ENCODE results near the gene CFAP90. TPM values are rescaled to one million over a fixed set of nuclear protein-coding genes. Genes with fewer than 3 reads are reported as not detected.

CFAP90 gene
- total RNA-seq, 2 experiments from 2014 or later, result not detected

- no peak for ATAC-seq (ENCODE audit: poor library complexity)
- Histone ChIP-seq H3K9me3 (ENCODE audit: control insufficient read depth in 1 of 2, insufficient read depth in 1 of 2, low read length in 2 of 2) (no peaks in the 10 kb centered on the region), H3K27ac (ENCODE audit: low read depth in 1 of 2, low read length in 2 of 2) (no peak overlapping the region), H3K27me3 (ENCODE audit: control insufficient read depth in 1 of 2, insufficient read depth in 2 of 2, low read length in 2 of 2) (peaks cover 9 to 34% of the 10 kb centered on the region in 2 experiments), H3K4me3 (ENCODE audit: low read length) (no peak overlapping the region), H3K36me3 (ENCODE audit: insufficient read depth, low read length) (no peaks in the 10 kb centered on the region), H3K4me1 (ENCODE audit: insufficient read depth, low read length) (peaks cover 5% of the 10 kb centered on the region)
- H3K4me1 Mint-ChIP-seq (ENCODE audit: low read depth), result no peaks in the 10 kb centered on the region
- DNase-seq, result no peak
- H3K36me3 Mint-ChIP-seq (ENCODE audit: low read depth), result no peaks in the 10 kb centered on the region
- TF ChIP-seq CTCF (IDR thresholded peaks at IDR 0.05), result no peak
- no peaks in the 10 kb centered on the region for H3K9me3 Mint-ChIP-seq
- POLR2A ChIA-PET, result no interaction called here
- H3K4me3 Mint-ChIP-seq, result no peak overlapping the region
- intact Hi-C loops (cut with DNase I, micrococcal nuclease), result no loop called here
- no peak overlapping the region for H3K27ac Mint-ChIP-seq
- H3K27me3 Mint-ChIP-seq, result peaks cover 68% of the 10 kb centered on the region
- CTCF ChIA-PET, result no interaction called here
These were observed 37.4 kb downstream of the CFAP90 start for GRCh38 chr5:7813576-7813975.

GRCh38 chr5:7813007-7813406 is 37.9 kb downstream of the CFAP90 start:
- H3K9me3 ChIP-seq (ENCODE audit: control insufficient read depth in 1 of 2, insufficient read depth in 1 of 2, low read length in 2 of 2), result no peaks in the 10 kb centered on the region
- no peak overlapping the region for H3K27ac Mint-ChIP-seq
- intact Hi-C loops (cut with DNase I, micrococcal nuclease), result no loop called here
- CTCF ChIA-PET, result no interaction called here
- peaks cover 72% of the 10 kb centered on the region for H3K27me3 Mint-ChIP-seq
- no peak for TF ChIP-seq CTCF (IDR thresholded peaks at IDR 0.05)
- peaks cover 9 to 34% of the 10 kb centered on the region in 2 experiments for H3K27me3 ChIP-seq (ENCODE audit: control insufficient read depth in 1 of 2, insufficient read depth in 2 of 2, low read length in 2 of 2)
- H3K4me1 Mint-ChIP-seq (ENCODE audit: low read depth), result no peaks in the 10 kb centered on the region
- DNase-seq (no peak), ATAC-seq (ENCODE audit: poor library complexity) (no peak)
- H3K9me3 Mint-ChIP-seq, result no peaks in the 10 kb centered on the region
- H3K36me3 ChIP-seq (ENCODE audit: insufficient read depth, low read length), result no peaks in the 10 kb centered on the region
- peaks cover 5% of the 10 kb centered on the region for H3K4me1 ChIP-seq (ENCODE audit: insufficient read depth, low read length)
- no peak overlapping the region for H3K4me3 Mint-ChIP-seq
- no peak overlapping the region for H3K4me3 ChIP-seq (ENCODE audit: low read length)
- POLR2A ChIA-PET, result no interaction called here
- H3K27ac ChIP-seq (ENCODE audit: low read depth in 1 of 2, low read length in 2 of 2), result no peak overlapping the region
- H3K36me3 Mint-ChIP-seq (ENCODE audit: low read depth), result no peaks in the 10 kb centered on the region

GRCh38 chr5:7811715-7812114 is 39.2 kb downstream of the CFAP90 start:
- H3K36me3 ChIP-seq (ENCODE audit: insufficient read depth, low read length), result no peaks in the 10 kb centered on the region
- H3K27ac ChIP-seq (ENCODE audit: low read depth in 1 of 2, low read length in 2 of 2), result no peak overlapping the region
- H3K4me1 ChIP-seq (ENCODE audit: insufficient read depth, low read length), result peaks cover 5% of the 10 kb centered on the region
- no peak for ATAC-seq (ENCODE audit: poor library complexity)
- H3K4me3 Mint-ChIP-seq, result no peak overlapping the region
- no peaks in the 10 kb centered on the region for H3K9me3 ChIP-seq (ENCODE audit: control insufficient read depth in 1 of 2, insufficient read depth in 1 of 2, low read length in 2 of 2)
- ChIA-PET CTCF (no interaction called here), POLR2A (no interaction called here)
- no peak overlapping the region for H3K27ac Mint-ChIP-seq
- TF ChIP-seq CTCF (IDR thresholded peaks at IDR 0.05), result no peak
- H3K36me3 Mint-ChIP-seq (ENCODE audit: low read depth), result no peaks in the 10 kb centered on the region
- H3K4me1 Mint-ChIP-seq (ENCODE audit: low read depth), result no peaks in the 10 kb centered on the region
- intact Hi-C loops (cut with DNase I, micrococcal nuclease), result no loop called here
- peaks cover 9 to 30% of the 10 kb centered on the region in 2 experiments for H3K27me3 ChIP-seq (ENCODE audit: control insufficient read depth in 1 of 2, insufficient read depth in 2 of 2, low read length in 2 of 2)
- no peaks in the 10 kb centered on the region for H3K9me3 Mint-ChIP-seq
- H3K27me3 Mint-ChIP-seq, result peaks cover 76% of the 10 kb centered on the region
- no peak for DNase-seq
- H3K4me3 ChIP-seq (ENCODE audit: low read length), result no peak overlapping the region
